GM12875 (cell line): ENCODE results near the gene RPS27L.
"Not testable (repeated sequence)": the region's sequence is repeated elsewhere in the genome, so short reads cannot be mapped to it uniquely, and the experiment has no call there.

Source experiments
- H3K4me3 ChIP-seq: one replicate; pipeline ENCODE4 v1.5.1; 2011; ENCODE audit warnings: low read depth, low read length, control low read depth
- TF ChIP-seq, protein P1 (sequence below): IDR thresholded peaks from 2 replicates; pipeline ENCODE4 v1.5.1; 2011; ENCODE audit warnings: low read depth, mild to moderate bottlenecking, control low read depth, inconsistent platforms, low read length, moderate library complexity, borderline replicate concordance; ENCODE audit not compliant: insufficient read depth

Gene RPS27L

DNA sequence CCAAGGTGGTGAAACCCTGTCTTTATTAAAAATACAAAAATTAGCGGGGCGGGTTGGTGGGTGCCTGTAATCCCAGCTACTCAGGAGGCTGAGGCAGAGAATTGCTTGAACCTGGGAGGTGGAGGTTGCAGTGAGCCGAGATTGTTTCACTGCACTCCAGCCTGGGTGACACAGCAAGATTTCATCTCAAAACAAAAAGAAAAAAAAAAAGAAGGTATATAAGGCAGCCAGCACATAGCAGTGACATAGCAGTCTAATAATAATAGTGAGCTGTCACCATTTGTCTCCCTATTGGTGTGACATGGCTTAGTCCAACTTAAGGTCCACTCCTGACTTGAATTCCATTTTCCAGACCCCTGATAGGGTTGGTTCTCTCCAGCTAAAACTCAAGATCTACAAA is 44.4 kb downstream of the RPS27L start:
- TF ChIP-seq, protein P1, sequence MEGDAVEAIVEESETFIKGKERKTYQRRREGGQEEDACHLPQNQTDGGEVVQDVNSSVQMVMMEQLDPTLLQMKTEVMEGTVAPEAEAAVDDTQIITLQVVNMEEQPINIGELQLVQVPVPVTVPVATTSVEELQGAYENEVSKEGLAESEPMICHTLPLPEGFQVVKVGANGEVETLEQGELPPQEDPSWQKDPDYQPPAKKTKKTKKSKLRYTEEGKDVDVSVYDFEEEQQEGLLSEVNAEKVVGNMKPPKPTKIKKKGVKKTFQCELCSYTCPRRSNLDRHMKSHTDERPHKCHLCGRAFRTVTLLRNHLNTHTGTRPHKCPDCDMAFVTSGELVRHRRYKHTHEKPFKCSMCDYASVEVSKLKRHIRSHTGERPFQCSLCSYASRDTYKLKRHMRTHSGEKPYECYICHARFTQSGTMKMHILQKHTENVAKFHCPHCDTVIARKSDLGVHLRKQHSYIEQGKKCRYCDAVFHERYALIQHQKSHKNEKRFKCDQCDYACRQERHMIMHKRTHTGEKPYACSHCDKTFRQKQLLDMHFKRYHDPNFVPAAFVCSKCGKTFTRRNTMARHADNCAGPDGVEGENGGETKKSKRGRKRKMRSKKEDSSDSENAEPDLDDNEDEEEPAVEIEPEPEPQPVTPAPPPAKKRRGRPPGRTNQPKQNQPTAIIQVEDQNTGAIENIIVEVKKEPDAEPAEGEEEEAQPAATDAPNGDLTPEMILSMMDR = no peak

DNA sequence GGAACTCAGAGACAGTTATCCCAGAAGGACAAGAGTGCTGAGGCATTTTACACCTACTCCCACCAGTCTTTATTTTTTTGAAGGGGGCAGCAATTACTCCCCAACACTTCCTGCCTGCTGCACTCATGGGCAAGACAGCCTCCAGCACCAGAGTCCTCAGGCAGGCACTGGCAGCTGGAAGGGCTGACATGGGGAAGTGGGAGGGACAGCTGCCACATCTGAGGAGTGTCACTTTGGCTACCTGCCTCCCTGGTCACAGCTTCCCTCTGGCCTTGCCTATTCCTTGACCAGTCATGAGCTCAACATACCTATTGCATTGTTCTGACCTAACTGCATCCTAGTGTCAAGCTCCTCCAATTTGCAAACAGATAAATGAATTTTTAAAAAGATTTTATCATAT is 45.8 kb downstream of the RPS27L start:
- H3K4me3 ChIP-seq = no peak overlapping the region
- TF ChIP-seq, protein P1 = no peak

More for the DNA sequence above, 44.4 kb downstream of the RPS27L start:
- no peak overlapping the region for H3K4me3 ChIP-seq

DNA sequence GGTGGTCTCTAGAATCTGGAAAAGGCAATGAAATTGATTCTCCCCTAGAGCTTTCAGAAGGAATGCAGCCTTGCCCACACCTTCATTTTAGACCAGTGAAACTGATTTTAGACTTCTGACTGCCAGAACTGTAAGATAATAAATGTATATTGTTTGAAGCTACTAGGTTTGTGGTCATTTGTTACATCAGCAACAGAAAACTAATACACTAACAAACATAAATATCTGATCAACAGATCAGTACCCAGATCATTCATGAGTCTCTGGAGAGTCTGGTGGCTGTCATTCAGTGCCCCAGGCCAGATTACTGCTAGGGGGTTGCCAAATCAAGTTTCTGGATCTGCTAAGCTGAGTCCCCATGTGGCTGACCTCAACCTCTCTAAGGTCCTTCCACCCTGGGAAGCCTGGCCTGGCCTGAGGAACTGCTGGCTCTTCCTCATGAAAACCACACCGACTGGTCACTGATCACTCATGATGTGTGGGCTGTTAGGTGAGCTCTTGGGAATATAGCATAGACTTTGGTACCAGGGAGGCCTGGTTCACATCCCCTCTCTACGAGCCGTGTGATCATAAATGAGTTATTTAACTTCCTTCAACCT is 46.8 kb downstream of the RPS27L start:
- TF ChIP-seq, protein P1 = no peak
- no peak overlapping the region for H3K4me3 ChIP-seq

DNA sequence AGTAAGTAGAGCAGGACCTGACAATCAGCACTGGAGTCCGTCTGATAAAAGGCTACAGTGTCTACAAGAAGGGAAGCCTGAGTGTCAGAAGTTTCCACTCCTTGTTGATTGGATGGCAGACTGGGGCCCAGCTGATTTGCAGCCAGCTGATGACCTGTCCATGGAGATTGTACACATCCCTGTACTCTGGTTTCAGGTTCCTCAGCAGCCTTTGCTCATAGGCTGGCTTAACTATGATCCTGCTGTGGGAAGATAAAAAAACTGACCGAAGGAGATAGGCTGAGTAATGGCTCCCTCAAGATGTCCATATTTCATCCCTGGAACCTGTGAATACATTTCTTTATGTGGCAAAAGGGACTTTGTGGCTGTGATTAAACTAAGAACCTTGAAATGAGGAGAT is 47.4 kb downstream of the RPS27L start:
- H3K4me3 ChIP-seq = no peak overlapping the region
- TF ChIP-seq, protein P1 = no peak

DNA sequence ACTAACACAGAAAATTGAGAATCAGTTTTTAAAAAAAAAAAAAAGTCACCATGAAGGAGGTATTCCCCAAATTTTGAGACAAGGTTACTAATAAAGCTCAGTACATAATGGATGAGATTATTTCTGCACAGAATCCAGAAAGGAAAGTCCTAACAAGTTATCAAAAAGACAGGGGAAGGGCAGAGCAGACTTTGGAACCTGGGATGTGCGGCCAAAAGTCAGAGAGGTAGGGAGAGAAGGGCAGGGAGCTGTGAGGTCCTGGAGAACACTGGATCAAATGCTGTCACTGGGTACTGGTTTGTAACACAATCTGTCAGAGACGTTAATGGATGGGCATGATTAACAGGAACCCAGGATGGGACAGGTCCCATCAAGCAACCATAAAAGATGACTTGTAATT is 47.8 kb downstream of the RPS27L start:
- no peak overlapping the region for H3K4me3 ChIP-seq
- TF ChIP-seq, protein P1 = no peak

DNA sequence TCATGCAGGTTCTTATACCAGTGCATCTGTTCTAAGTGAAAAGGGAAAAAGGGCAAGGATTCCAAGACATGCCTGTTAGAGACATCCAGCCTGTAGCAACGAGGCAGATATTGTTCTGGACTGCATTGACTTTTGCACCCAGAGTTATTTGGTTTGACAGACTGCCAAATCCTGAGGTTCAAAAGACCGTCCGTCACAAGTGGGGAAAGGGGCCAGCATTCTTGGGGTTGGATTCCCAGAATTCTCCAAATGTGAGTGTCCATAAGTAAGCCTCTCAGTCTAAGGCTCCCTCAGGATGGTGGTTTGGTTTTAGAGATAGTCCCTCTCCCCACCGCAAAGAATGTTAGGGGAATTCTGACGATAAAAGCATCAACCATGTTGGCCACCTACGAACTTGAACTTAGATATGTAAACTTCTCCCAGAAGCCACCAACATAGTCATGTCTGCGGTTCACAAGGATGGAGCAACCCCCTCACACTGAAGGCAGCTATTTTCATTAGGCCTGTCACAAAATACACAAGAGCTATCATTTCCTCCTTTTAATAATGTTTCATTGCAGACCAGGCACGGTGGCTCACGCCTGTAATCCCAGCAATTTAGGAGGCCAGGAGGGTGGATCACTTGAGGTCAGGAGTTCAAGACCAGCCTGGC is 49.3 kb downstream of the RPS27L start:
- H3K4me3 ChIP-seq = no peak overlapping the region
- TF ChIP-seq, protein P1 = no peak

DNA sequence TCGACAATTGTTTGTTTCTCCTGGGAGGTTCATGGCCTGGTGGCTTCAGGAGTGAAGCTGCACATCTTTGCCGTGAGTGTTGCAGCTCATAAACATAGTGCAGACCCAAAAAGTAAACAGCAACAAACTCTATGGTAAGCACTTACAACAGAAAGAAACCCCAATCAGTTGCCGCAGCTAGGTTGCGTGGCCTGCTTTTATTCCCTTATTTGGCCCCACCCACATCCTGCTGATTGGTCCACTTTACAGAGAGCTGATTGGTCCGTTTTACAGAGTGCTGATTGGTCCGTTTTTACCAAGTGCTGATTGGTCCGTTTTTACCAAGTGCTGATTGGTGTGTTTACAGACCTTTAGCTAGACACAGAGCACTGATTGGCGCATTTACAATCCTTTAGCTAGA is 51.9 kb downstream of the RPS27L start:
- H3K4me3 ChIP-seq = not testable (repeated sequence)
